Urinary bladder (tissue), 4 donors: ENCODE measurements around the gene NRDE2. TPM values are rescaled to one million over a fixed set of nuclear protein-coding genes. Genes with fewer than 3 reads are reported as not detected.

Experiments used
- DNase-seq: peaks from one replicate; pipeline ENCODE4 v3.0.0-alpha.2; 2015; ENCODE audit errors: extremely low spot score
- H3K27ac ChIP-seq: one replicate; pipeline ENCODE4 v1.5.1; 2013; ENCODE audit warnings: low read depth, mild to moderate bottlenecking, moderate library complexity
- H3K36me3 ChIP-seq: one replicate; pipeline ENCODE4 v1.6.1; 2013; ENCODE audit warnings: mild to moderate bottlenecking, moderate library complexity; ENCODE audit not compliant: insufficient read depth
- H3K4me1 ChIP-seq: one replicate; pipeline ENCODE4 v1.6.1; 2013; ENCODE audit warnings: mild to moderate bottlenecking, moderate library complexity; ENCODE audit not compliant: insufficient read depth
- H3K4me3 ChIP-seq: one replicate; pipeline ENCODE4 v1.5.1; 2013; ENCODE audit warnings: low read depth, low read length
- WGBS: extraction: QIAGEN DNeasy Blood & Tissue Kit; methylation state at CpG from one replicate; pipeline ENCODE4 v1.1.7; 2013; 5-methylcytosine and 5-hydroxymethylcytosine counted together
- polyA plus RNA-seq: library from polyadenylated mRNA; stranded (reverse); fragments of 200-250 nt; gene quantifications from one replicate; pipeline ENCODE4 v1.2.3, GENCODE V29; 2013
- total RNA-seq: library from RNA; depleted of rRNA; stranded (reverse); fragments of >200 nt; gene quantifications from one replicate; pipeline ENCODE4 v1.2.3, GENCODE V29; 2014
- donor health status: healthy with polysubstance abuse.
- donor health status: healthy.

Gene NRDE2
- total and polyA plus RNA-seq, 2 donors, result 8.0 to 15.6 TPM

GRCh38 chr14:90300611-90301047, 31.1 kb downstream of the NRDE2 start:
- Histone ChIP-seq H3K4me1 (no peaks in the 10 kb centered on the region), H3K4me3 (no peak overlapping the region), H3K36me3 (peaks cover 9% of the 10 kb centered on the region), H3K27ac (no peak overlapping the region)
- no peak for DNase-seq
- 67% methylated on average over 2 of the region's 2 CpGs for WGBS

- Histone ChIP-seq H3K4me3 (no peak overlapping the region), H3K36me3 (peaks cover 9% of the 10 kb centered on the region), H3K27ac (no peak overlapping the region), H3K4me1 (no peaks in the 10 kb centered on the region)
- WGBS, result 62% methylated on average over 7 of the region's 7 CpGs
- DNase-seq, result no peak
These were observed 32.3 kb downstream of the NRDE2 start for GRCh38 chr14:90299408-90299807.

GRCh38 chr14:90297876-90298629, 33.7 kb downstream of the NRDE2 start:
- peaks cover 7% of the 10 kb centered on the region for H3K36me3 ChIP-seq
- no peaks in the 10 kb centered on the region for H3K4me1 ChIP-seq
- no peak overlapping the region for H3K27ac ChIP-seq
- no peak for DNase-seq
- WGBS, result 94% methylated on average over 11 of the region's 11 CpGs
- H3K4me3 ChIP-seq, result no peak overlapping the region

- Histone ChIP-seq H3K27ac (no peak overlapping the region), H3K4me1 (no peaks in the 10 kb centered on the region), H3K4me3 (no peak overlapping the region), H3K36me3 (peaks cover 4% of the 10 kb centered on the region)
- 97% methylated on average over 7 of the region's 7 CpGs for WGBS
- DNase-seq, result no peak
These were observed 35.1 kb downstream of the NRDE2 start for GRCh38 chr14:90296641-90297040.

- H3K4me1 ChIP-seq, result no peaks in the 10 kb centered on the region
- no peak overlapping the region for H3K27ac ChIP-seq
- no peak for DNase-seq
- H3K4me3 ChIP-seq, result no peak overlapping the region
- H3K36me3 ChIP-seq, result peaks cover 4% of the 10 kb centered on the region
- 83% methylated on average over 5 of the region's 5 CpGs for WGBS
These were observed 35.7 kb downstream of the NRDE2 start for GRCh38 chr14:90295870-90296516.

- no peak overlapping the region for H3K4me3 ChIP-seq
- WGBS, result 79% methylated on average over 2 of the region's 2 CpGs
- H3K4me1 ChIP-seq, result no peaks in the 10 kb centered on the region
- peaks cover 4% of the 10 kb centered on the region for H3K36me3 ChIP-seq
- DNase-seq, result no peak
- no peak overlapping the region for H3K27ac ChIP-seq
These were observed 36.9 kb downstream of the NRDE2 start for GRCh38 chr14:90294872-90295271.

- H3K4me1 ChIP-seq, result no peaks in the 10 kb centered on the region
- no peak for DNase-seq
- 85% methylated on average over 11 of the region's 11 CpGs for WGBS
- peaks cover 4% of the 10 kb centered on the region for H3K36me3 ChIP-seq
- H3K27ac ChIP-seq, result no peak overlapping the region
- H3K4me3 ChIP-seq, result no peak overlapping the region
These were observed 37.7 kb downstream of the NRDE2 start for GRCh38 chr14:90293766-90294730.

- 83% methylated on average over 7 of the region's 7 CpGs for WGBS
- Histone ChIP-seq H3K4me3 (no peak overlapping the region), H3K27ac (no peak overlapping the region), H3K4me1 (no peaks in the 10 kb centered on the region), H3K36me3 (no peaks in the 10 kb centered on the region)
- no peak for DNase-seq
These were observed 40.0 kb downstream of the NRDE2 start for GRCh38 chr14:90291699-90292098.

- no peak overlapping the region for H3K27ac ChIP-seq
- no peak for DNase-seq
- WGBS, result 89% methylated on average over 6 of the region's 6 CpGs
- no peak overlapping the region for H3K4me3 ChIP-seq
- H3K4me1 ChIP-seq, result no peaks in the 10 kb centered on the region
- peaks cover 2% of the 10 kb centered on the region for H3K36me3 ChIP-seq
These were observed 41.3 kb downstream of the NRDE2 start for GRCh38 chr14:90290337-90291011.

GRCh38 chr14:90288651-90289355, 42.9 kb downstream of the NRDE2 start:
- H3K36me3 ChIP-seq, result peaks cover 2% of the 10 kb centered on the region
- DNase-seq, result no peak
- H3K4me3 ChIP-seq, result no peak overlapping the region
- H3K4me1 ChIP-seq, result no peaks in the 10 kb centered on the region
- no peak overlapping the region for H3K27ac ChIP-seq
- 81% methylated on average over 12 of the region's 12 CpGs for WGBS

GRCh38 chr14:90287791-90288190, 44.0 kb downstream of the NRDE2 start:
- 90% methylated on average over 14 of the region's 14 CpGs for WGBS
- Histone ChIP-seq H3K4me1 (no peaks in the 10 kb centered on the region), H3K27ac (no peak overlapping the region), H3K4me3 (no peak overlapping the region), H3K36me3 (peaks cover 2% of the 10 kb centered on the region)
- no peak for DNase-seq

GRCh38 chr14:90281756-90282155, 50.0 kb downstream of the NRDE2 start:
- no peak overlapping the region for H3K27ac ChIP-seq
- H3K4me3 ChIP-seq, result no peak overlapping the region
- no peaks in the 10 kb centered on the region for H3K4me1 ChIP-seq
- H3K36me3 ChIP-seq, result peaks cover 2% of the 10 kb centered on the region
- no peak for DNase-seq

GRCh38 chr14:90281261-90281660, 50.5 kb downstream of the NRDE2 start:
- Histone ChIP-seq H3K4me1 (no peaks in the 10 kb centered on the region), H3K27ac (no peak overlapping the region), H3K36me3 (peaks cover 2% of the 10 kb centered on the region), H3K4me3 (no peak overlapping the region)
- no peak for DNase-seq
- WGBS, result 86% methylated on average over 8 of the region's 8 CpGs
